HCT116 (cell line): ENCODE results near the gene FMN1. TPM values are rescaled to one million over a fixed set of nuclear protein-coding genes. Genes with fewer than 3 reads are reported as not detected.

ENCODE experiments used
- ATAC-seq: fragments of 200-7000 bp; cut with Tn5 transposase; 2 replicates; pipeline ENCODE4 v1.9.1; 2020; ENCODE audit warnings: mild to moderate bottlenecking, moderate library complexity
- BruUV-seq: library from RNA; stranded (reverse); fragments of 400-500 nt; replicated peaks from 2 replicates; lab custom pipeline; 2021; lab: Mats Ljungman, UMichigan
- CTCF ChIA-PET: fragments of 300-600 bp; sonication (Branson Sonifier 250); formaldehyde crosslinking; loops from one replicate; lab custom pipeline; 2021; ENCODE audit warnings: antibody characterized with exemption; lab: Charles Lee
- POLR2A ChIA-PET: fragments of 300-600, 350-600 bp; sonication (Branson Sonifier 250); formaldehyde crosslinking; loops from one replicate; lab custom pipeline; 2021; ENCODE audit warnings: antibody characterized with exemption; lab: Charles Lee
- RAD21 ChIA-PET, 2 experiments: fragments of 300-600 bp; sonication (Branson Sonifier 250); formaldehyde crosslinking; loops; one replicate each; lab custom pipeline; 2023; ENCODE audit warnings: low total read pairs in 2 of 2; ENCODE audit not compliant: uncharacterized antibody in 2 of 2, unreplicated experiment in 2 of 2, low non-redundant PET in 1 of 2; lab: Charles Lee
- DNase-seq: peaks from one replicate; pipeline ENCODE4 v3.0.0-alpha.2; 2010; ENCODE audit warnings: low read depth, low spot score
- H2AFZ ChIP-seq: fragments of 200-600 bp; shearing (Covaris generic), sonication (generic); 2 replicates; pipeline ENCODE4 v1.6.1; 2017; ENCODE audit warnings: low read depth, mixed run types, mixed read lengths, antibody characterized with exemption, low read length; ENCODE audit not compliant: poor library complexity, severe bottlenecking
- H3K27ac ChIP-seq: 2 replicates; pipeline ENCODE4 v1.5.1; 2012; ENCODE audit warnings: low read depth, low read length
- H3K27me3 ChIP-seq: fragments of 200-600 bp; sonication (generic); 2 replicates; pipeline ENCODE4 v1.6.1; 2016; ENCODE audit warnings: mixed run types, low read length, mixed read lengths; ENCODE audit not compliant: insufficient read depth
- H3K36me3 ChIP-seq, 2 experiments: fragments of 200-500 bp in 1 of 2; fragments of 200-600 bp in 1 of 2; sonication (Bioruptor generic) in 1 of 2; sonication (generic) in 1 of 2; 2 replicates each; pipeline versions ENCODE4 v1.5.1 to v1.6.1; 2014 to 2016; ENCODE audit warnings: low read length in 2 of 2, inconsistent platforms in 1 of 2, mixed read lengths in 1 of 2, mixed run types in 1 of 2; ENCODE audit not compliant: insufficient read depth in 2 of 2, control insufficient read depth in 1 of 2
- H3K4me1 ChIP-seq, 2 experiments: fragments of 200-600 bp in 1 of 2; sonication (generic) in 1 of 2; 2 replicates each; pipeline versions ENCODE4 v1.5.1 to v1.6.1; 2012 to 2017; ENCODE audit warnings: low read length in 2 of 2, inconsistent platforms in 1 of 2, mild to moderate bottlenecking in 1 of 2, mixed read lengths in 1 of 2, mixed run types in 1 of 2, moderate library complexity in 1 of 2; ENCODE audit not compliant: insufficient read depth in 2 of 2, control insufficient read depth in 1 of 2
- H3K4me2 ChIP-seq: fragments of 200-600 bp; sonication (generic); 2 replicates; pipeline ENCODE4 v1.6.1; 2017; ENCODE audit warnings: mixed run types, low read length, mixed read lengths
- H3K4me3 ChIP-seq, 2 experiments: fragments of 200-600 bp in 1 of 2; sonication (generic) in 1 of 2; replicated peaks in 1 of 2; 2 replicates each; pipeline ENCODE4 v1.5.1; 2011 to 2016; ENCODE audit warnings: low read length in 2 of 2, control low read depth in 1 of 2, low read depth in 1 of 2, mild to moderate bottlenecking in 1 of 2, mixed read lengths in 1 of 2, mixed run types in 1 of 2
- H3K79me2 ChIP-seq: fragments of 200-600 bp; sonication (generic); 2 replicates; pipeline ENCODE4 v1.6.1; 2017; ENCODE audit warnings: mild to moderate bottlenecking, mixed run types, low read length, moderate library complexity, mixed read lengths; ENCODE audit not compliant: insufficient read depth
- H3K9ac ChIP-seq: fragments of 200-600 bp; sonication (generic); 2 replicates; pipeline ENCODE4 v1.6.1; 2016; ENCODE audit warnings: low read length, mixed read lengths
- H3K9me2 ChIP-seq: fragments of 200-600 bp; sonication (generic), shearing (Covaris generic); 2 replicates; pipeline ENCODE4 v1.6.1; 2017; ENCODE audit warnings: mixed run types, mild to moderate bottlenecking, moderate library complexity; ENCODE audit not compliant: insufficient read depth
- H3K9me3 ChIP-seq, 2 experiments: fragments of 200-500 bp in 1 of 2; fragments of 200-600 bp in 1 of 2; sonication (Bioruptor generic) in 1 of 2; sonication (generic) in 1 of 2; 2 replicates each; pipeline ENCODE4 v1.6.1; 2014 to 2017; ENCODE audit warnings: low read length in 2 of 2, mixed read lengths in 2 of 2, inconsistent platforms in 1 of 2, low read depth in 1 of 2, mild to moderate bottlenecking in 1 of 2, mixed run types in 1 of 2, moderate library complexity in 1 of 2; ENCODE audit not compliant: control insufficient read depth in 1 of 2, insufficient read depth in 1 of 2
- H4K20me1 ChIP-seq: fragments of 200-600 bp; sonication (generic), shearing (Covaris generic); 2 replicates; pipeline ENCODE4 v1.6.1; 2017; ENCODE audit warnings: mixed run types, mild to moderate bottlenecking, moderate library complexity; ENCODE audit not compliant: insufficient read depth
- CBX3 ChIP-seq: IDR thresholded peaks from 2 replicates; pipeline ENCODE4 v1.6.1; 2012; ENCODE audit warnings: low read depth
- CEBPB ChIP-seq: IDR thresholded peaks from 2 replicates; pipeline ENCODE4 v1.6.1; 2012; ENCODE audit warnings: low read depth
- ELF1 ChIP-seq: IDR thresholded peaks from 2 replicates; pipeline ENCODE4 v1.6.1; 2012; ENCODE audit warnings: low read depth, borderline replicate concordance
- POLR2A ChIP-seq: IDR thresholded peaks from 2 replicates; pipeline ENCODE4 v1.7.0; 2011; ENCODE audit warnings: borderline replicate concordance; ENCODE audit not compliant: insufficient read depth, insufficient read length; ENCODE audit errors: extremely low read depth
- POLR2AphosphoS5 ChIP-seq: IDR thresholded peaks from 2 replicates; pipeline ENCODE4 v1.6.1; 2011; ENCODE audit warnings: mild to moderate bottlenecking, low read depth, low read length, moderate library complexity
- RAD21 ChIP-seq: IDR thresholded peaks from 2 replicates; pipeline ENCODE4 v1.6.1; 2012; ENCODE audit warnings: low read depth, mild to moderate bottlenecking
- SP1 ChIP-seq: IDR thresholded peaks from 2 replicates; pipeline ENCODE4 v1.6.1; 2012; ENCODE audit warnings: low read depth
- SRF ChIP-seq: IDR thresholded peaks from 2 replicates; pipeline ENCODE4 v1.6.1; 2012; ENCODE audit warnings: low read depth
- ZFX ChIP-seq: fragments of 450-650 bp; IDR thresholded peaks from 2 replicates; pipeline ENCODE4 v1.6.1; 2017
- intact Hi-C: fragments of 100-400 bp; cut with micrococcal nuclease; formaldehyde crosslinking; loops from 2 replicates; pipeline ENCODE4 v1.10.0; 2022
- total RNA-seq: library from RNA; stranded (reverse); gene quantifications from one replicate; pipeline ENCODE4 v1.2.1, GENCODE V29; 2021; ENCODE audit not compliant: unreplicated experiment
- TF ChIP-seq, protein P1 (sequence below): IDR thresholded peaks from 2 replicates; pipeline ENCODE4 v1.6.1; 2012
- TF ChIP-seq, protein P2 (sequence below): IDR thresholded peaks from 2 replicates; pipeline ENCODE4 v1.6.1; 2011; ENCODE audit warnings: mild to moderate bottlenecking, low read length, moderate library complexity; ENCODE audit not compliant: insufficient replicate concordance; ENCODE audit errors: extremely low read depth
- TF ChIP-seq, protein P3 (sequence below), 3 experiments: fragments of 200-600 bp in 1 of 3; sonication (generic) in 1 of 3; IDR thresholded peaks in 2 of 3; conservative IDR thresholded peaks in 1 of 3; 2 replicates each; pipeline ENCODE4 v1.5.1; 2012 to 2017; ENCODE audit warnings: low read depth in 2 of 3, low read length in 2 of 3, antibody characterized with exemption in 1 of 3, borderline replicate concordance in 1 of 3, control low read depth in 1 of 3, mild to moderate bottlenecking in 1 of 3, mixed read lengths in 1 of 3, mixed run types in 1 of 3, moderate library complexity in 1 of 3; ENCODE audit not compliant: insufficient read depth in 1 of 3

FMN1 gene
- total RNA-seq, 1 experiment from 2014 or later = 0.39 TPM

DNA sequence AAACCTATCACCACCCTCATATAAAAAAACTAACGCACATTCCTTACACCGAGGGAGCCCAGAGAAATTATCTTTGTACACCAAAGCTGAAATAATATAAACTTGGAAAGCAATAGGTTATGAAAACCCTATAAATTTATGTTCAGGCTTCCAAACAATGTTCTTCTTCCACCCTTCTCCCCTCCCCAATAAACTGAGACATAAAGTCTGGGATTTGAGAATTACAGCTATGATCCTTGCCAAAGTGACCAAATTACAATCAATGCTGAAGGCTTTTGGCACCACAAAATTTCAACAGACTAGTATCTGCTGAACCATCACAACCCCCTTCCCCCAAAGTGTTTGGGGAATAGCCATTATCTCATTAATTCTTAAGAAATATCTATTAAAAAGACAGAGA is 237.8 kb downstream of the FMN1 start (continued):
- TF ChIP-seq, protein P1, sequence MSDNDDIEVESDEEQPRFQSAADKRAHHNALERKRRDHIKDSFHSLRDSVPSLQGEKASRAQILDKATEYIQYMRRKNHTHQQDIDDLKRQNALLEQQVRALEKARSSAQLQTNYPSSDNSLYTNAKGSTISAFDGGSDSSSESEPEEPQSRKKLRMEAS = no peak
- TF ChIP-seq SRF (no peak), POLR2AphosphoS5 (no peak), ZFX (no peak), CBX3 (no peak), SP1 (no peak), CEBPB (no peak)
- TF ChIP-seq, protein P2, sequence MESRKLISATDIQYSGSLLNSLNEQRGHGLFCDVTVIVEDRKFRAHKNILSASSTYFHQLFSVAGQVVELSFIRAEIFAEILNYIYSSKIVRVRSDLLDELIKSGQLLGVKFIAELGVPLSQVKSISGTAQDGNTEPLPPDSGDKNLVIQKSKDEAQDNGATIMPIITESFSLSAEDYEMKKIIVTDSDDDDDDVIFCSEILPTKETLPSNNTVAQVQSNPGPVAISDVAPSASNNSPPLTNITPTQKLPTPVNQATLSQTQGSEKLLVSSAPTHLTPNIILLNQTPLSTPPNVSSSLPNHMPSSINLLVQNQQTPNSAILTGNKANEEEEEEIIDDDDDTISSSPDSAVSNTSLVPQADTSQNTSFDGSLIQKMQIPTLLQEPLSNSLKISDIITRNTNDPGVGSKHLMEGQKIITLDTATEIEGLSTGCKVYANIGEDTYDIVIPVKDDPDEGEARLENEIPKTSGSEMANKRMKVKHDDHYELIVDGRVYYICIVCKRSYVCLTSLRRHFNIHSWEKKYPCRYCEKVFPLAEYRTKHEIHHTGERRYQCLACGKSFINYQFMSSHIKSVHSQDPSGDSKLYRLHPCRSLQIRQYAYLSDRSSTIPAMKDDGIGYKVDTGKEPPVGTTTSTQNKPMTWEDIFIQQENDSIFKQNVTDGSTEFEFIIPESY = no peak

DNA sequence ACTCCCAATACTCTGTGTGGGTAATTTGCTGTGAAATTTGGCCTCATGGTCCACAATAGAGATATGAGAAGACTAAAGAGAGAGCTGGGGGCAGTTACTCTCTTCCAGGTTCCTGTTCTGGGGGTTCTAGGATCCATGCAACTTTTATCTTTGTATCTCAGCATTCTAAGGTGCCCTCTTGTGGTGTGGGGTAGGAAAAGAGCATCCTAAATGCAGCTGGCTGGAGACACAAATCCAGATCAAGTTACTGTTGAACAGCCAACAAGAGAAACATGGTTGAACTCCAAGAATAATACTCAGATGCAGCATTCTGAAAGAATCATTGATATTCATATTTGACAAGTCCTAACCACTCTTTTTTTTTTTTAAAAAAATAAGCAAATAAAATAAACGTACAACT is 238.5 kb downstream of the FMN1 start:
- Histone ChIP-seq H3K4me2 (no peak overlapping the region), H3K27ac (no peak overlapping the region), H3K4me1 (no peaks in the 10 kb centered on the region), H3K27me3 (no peaks in the 10 kb centered on the region), H3K9me2 (no peaks in the 10 kb centered on the region; the same call in 1 of the 2 replicates), H4K20me1 (no peaks in the 10 kb centered on the region), H3K9me3 (no peaks in the 10 kb centered on the region), H3K79me2 (no peaks in the 10 kb centered on the region), H3K36me3 (no peaks in the 10 kb centered on the region), H3K9ac (no peak overlapping the region), H3K4me3 (no peak overlapping the region), H2AFZ (peak overlapping the region; percentile 52)
- RAD21 ChIA-PET = interaction anchor here (0.8 to 1.3 kb wide), 6 partner anchors 111 to 293 kb away, joined by 3 to 8 read pairs (median 4); no protein-coding TSS in a partner anchor
- BruUV-seq = no TSS peak
- peak; percentile 59 for TF ChIP-seq RAD21
- no peak for TF ChIP-seq POLR2A
- no peak for TF ChIP-seq ELF1
- TF ChIP-seq, protein P3, sequence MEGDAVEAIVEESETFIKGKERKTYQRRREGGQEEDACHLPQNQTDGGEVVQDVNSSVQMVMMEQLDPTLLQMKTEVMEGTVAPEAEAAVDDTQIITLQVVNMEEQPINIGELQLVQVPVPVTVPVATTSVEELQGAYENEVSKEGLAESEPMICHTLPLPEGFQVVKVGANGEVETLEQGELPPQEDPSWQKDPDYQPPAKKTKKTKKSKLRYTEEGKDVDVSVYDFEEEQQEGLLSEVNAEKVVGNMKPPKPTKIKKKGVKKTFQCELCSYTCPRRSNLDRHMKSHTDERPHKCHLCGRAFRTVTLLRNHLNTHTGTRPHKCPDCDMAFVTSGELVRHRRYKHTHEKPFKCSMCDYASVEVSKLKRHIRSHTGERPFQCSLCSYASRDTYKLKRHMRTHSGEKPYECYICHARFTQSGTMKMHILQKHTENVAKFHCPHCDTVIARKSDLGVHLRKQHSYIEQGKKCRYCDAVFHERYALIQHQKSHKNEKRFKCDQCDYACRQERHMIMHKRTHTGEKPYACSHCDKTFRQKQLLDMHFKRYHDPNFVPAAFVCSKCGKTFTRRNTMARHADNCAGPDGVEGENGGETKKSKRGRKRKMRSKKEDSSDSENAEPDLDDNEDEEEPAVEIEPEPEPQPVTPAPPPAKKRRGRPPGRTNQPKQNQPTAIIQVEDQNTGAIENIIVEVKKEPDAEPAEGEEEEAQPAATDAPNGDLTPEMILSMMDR (IDR thresholded peaks at IDR 0.05 in 2 of 3, conservative IDR thresholded peaks at IDR 0.05 in 1 of 3; ENCODE audit: borderline replicate concordance in 1 of 3, insufficient read depth in 1 of 3, low read depth in 2 of 3, low read length in 2 of 3) = peak; percentile 54 to 68 (median 68); a peak in 5 of 6 replicates
- intact Hi-C loops = loop anchor here (5.0 kb wide), 2 partner anchors 176 to 289 kb away; no protein-coding TSS in a partner anchor
- DNase-seq (peak; percentile 33), ATAC-seq (peak; percentile 77)
- CTCF ChIA-PET = interaction anchor here (0.6 to 5.8 kb wide), 11 partner anchors 8 to 306 kb away, joined by 3 to 38 read pairs (median 4); no protein-coding TSS in a partner anchor
- POLR2A ChIA-PET = no interaction called here
